Cardiac muscle cell (in vitro differentiated cells and primary cell): ENCODE data around the gene DIDO1. TPM values are rescaled to one million over a fixed set of nuclear protein-coding genes. Genes with fewer than 3 reads are reported as not detected.

ENCODE experiments used
- DNase-seq, 2 donors: peaks; one replicate each; pipeline versions ENCODE4 v3.0.0 to v3.0.0-alpha.2; 2010 to 2017; ENCODE audit warnings: low read depth in 1 of 2, low spot score in 1 of 2
- H3K27ac ChIP-seq: fragments of 200-600 bp; sonication (generic); 2 replicates; pipeline ENCODE4 v1.5.1; 2016
- H3K27me3 ChIP-seq: fragments of 200-600 bp; sonication (generic); 2 replicates; pipeline ENCODE4 v1.6.0; 2016; ENCODE audit warnings: control low read depth
- H3K36me3 ChIP-seq: fragments of 200-600 bp; sonication (generic); 2 replicates; pipeline ENCODE4 v1.5.1; 2016; ENCODE audit warnings: control low read depth
- H3K4me1 ChIP-seq: fragments of 200-600 bp; sonication (generic); 2 replicates; pipeline ENCODE4 v1.8.1; 2017; ENCODE audit warnings: low read depth, mild to moderate bottlenecking, mixed run types
- H3K4me3 ChIP-seq: fragments of 200-600 bp; sonication (generic); 2 replicates; pipeline ENCODE4 v1.5.1; 2016; ENCODE audit warnings: mild to moderate bottlenecking
- H3K9me3 ChIP-seq: fragments of 200-600 bp; sonication (generic); 2 replicates; pipeline ENCODE4 v1.5.1; 2017; ENCODE audit warnings: low read depth, mild to moderate bottlenecking, control low read depth
- polyA plus RNA-seq: library from polyadenylated mRNA; unstranded; fragments of >200 nt; fragmentation: Nextera tagmentation; extraction: Ambion mirVana; gene quantifications from 2 replicates; pipeline ENCODE4 v1.2.1, GENCODE V29; 2016
- total RNA-seq: library from RNA; depleted of rRNA; stranded (reverse); fragments of >200 nt; gene quantifications from 2 replicates; pipeline ENCODE4 v1.2.3, GENCODE V29; 2016
- TF ChIP-seq, protein P1 (sequence below): IDR thresholded peaks from 2 replicates; pipeline ENCODE4 v1.5.1; 2012; ENCODE audit warnings: low read depth, mild to moderate bottlenecking, low read length

The DIDO1 gene
- total and polyA plus RNA-seq, 2 experiments from 2014 or later: 28.3 to 69.2 TPM

DNA sequence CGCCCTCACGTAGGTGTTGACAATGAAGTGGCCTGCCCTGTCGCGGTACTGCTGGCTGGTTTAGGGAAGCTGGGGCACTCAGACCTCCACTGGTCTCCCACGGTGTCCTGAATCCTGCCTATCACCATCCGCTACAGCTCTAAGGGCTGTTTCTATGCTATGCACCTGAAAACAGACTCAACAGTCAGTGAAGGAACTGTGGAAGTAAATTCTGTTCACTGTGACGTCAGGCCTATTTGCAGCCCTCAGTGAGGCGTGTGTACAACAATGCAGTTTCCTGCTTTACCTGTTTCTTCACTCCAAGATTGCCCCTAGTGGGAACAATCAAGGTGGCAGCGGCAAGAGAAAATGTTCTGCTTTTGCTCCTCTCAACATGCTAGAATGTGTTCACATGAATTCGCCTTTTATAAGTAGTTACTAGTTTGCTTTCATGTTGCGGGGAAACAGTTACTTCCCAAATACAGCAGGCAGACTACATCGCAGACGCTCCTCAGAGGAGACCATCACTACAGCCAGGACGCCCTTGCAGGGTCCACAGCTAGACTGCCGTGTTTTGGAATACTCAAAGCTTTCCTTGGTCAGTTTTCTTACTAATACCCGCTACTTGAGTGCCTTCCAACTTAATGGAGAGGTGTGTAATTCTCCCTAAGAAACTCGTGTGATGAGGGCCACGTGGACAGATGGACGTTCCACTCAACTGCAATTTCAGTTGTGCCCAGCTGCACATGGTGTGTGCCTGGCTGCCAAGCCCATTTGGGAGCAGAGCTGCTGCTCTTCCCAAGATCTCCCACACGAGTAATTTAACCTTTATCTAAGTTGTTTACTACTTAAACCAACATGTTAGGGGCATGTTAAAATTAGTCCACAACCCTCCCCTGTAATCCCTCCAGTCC, 25.4 kb downstream of the DIDO1 start:
- Histone ChIP-seq H3K9me3 (no peaks in the 10 kb centered on the region), H3K36me3 (peaks cover 46% of the 10 kb centered on the region), H3K27ac (peak overlapping the region; percentile 77), H3K4me3 (no peak overlapping the region), H3K4me1 (no peaks in the 10 kb centered on the region), H3K27me3 (no peaks in the 10 kb centered on the region)
- no peak for DNase-seq
- TF ChIP-seq, protein P1, sequence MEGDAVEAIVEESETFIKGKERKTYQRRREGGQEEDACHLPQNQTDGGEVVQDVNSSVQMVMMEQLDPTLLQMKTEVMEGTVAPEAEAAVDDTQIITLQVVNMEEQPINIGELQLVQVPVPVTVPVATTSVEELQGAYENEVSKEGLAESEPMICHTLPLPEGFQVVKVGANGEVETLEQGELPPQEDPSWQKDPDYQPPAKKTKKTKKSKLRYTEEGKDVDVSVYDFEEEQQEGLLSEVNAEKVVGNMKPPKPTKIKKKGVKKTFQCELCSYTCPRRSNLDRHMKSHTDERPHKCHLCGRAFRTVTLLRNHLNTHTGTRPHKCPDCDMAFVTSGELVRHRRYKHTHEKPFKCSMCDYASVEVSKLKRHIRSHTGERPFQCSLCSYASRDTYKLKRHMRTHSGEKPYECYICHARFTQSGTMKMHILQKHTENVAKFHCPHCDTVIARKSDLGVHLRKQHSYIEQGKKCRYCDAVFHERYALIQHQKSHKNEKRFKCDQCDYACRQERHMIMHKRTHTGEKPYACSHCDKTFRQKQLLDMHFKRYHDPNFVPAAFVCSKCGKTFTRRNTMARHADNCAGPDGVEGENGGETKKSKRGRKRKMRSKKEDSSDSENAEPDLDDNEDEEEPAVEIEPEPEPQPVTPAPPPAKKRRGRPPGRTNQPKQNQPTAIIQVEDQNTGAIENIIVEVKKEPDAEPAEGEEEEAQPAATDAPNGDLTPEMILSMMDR: no peak

DNA sequence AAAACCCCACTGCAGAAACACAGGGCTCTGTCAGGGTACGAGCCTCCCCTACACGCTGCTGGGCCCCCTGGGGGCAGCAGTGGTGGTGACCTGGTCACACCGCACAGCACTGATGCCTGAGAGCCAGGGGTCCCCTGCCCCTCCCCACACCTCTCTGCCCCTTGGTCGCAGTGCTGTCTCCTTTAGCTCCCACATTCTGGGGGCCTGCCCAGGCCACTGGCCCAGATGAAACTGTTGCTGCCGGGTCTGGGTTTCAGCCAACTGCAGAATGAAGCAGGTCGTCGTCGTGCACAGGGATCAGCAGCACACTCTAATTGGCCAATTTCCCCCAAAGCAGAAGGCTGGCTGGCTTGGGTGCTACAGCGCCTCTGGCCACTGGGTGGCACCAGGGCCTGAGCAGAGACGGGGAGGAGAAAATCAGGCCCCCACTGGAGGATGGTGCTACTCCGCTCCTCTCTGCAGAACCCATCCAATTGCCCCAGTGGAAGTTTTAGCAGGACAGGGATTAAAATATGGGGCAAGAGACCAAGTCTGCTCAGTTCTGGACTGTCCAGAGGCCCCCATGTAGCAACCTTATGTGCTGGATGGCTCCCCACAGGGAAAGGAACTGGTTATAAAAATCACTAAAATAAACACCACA, 26.1 kb downstream of the DIDO1 start:
- DNase-seq: peak; percentile 83 to 85
- peaks cover 40% of the 10 kb centered on the region for H3K36me3 ChIP-seq
- H3K9me3 ChIP-seq: no peaks in the 10 kb centered on the region
- peak overlapping the region; percentile 77 for H3K27ac ChIP-seq
- H3K4me1 ChIP-seq: no peaks in the 10 kb centered on the region
- TF ChIP-seq, protein P1: peak; percentile 65
- H3K4me3 ChIP-seq: no peak overlapping the region
- no peaks in the 10 kb centered on the region for H3K27me3 ChIP-seq

DNA sequence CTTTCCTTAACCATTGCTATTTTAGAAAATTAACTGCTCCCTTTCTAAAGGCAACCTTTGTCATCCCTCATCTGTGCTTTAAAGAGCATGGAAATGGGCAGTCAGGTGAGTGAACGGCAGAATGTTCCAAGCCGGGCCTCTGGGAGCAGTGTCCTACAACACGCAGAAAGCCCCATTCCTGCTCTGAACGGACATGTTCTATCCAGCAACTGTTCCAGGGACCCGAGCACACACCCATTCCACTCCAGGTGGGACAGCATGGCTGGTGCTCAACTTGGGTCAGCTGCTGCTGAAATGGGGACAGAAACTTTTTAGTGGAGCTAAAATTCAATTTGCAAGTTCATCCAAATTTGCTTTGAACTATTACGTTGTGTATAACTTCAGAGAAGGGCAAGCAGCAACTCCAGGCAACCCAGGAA, 26.7 kb downstream of the DIDO1 start:
- H3K36me3 ChIP-seq: peaks cover 37% of the 10 kb centered on the region
- no peaks in the 10 kb centered on the region for H3K9me3 ChIP-seq
- peak overlapping the region; percentile 37 for H3K27ac ChIP-seq
- H3K27me3 ChIP-seq: no peaks in the 10 kb centered on the region
- TF ChIP-seq, protein P1: no peak
- no peaks in the 10 kb centered on the region for H3K4me1 ChIP-seq
- DNase-seq: peak; percentile 26 to 39
- no peak overlapping the region for H3K4me3 ChIP-seq

DNA sequence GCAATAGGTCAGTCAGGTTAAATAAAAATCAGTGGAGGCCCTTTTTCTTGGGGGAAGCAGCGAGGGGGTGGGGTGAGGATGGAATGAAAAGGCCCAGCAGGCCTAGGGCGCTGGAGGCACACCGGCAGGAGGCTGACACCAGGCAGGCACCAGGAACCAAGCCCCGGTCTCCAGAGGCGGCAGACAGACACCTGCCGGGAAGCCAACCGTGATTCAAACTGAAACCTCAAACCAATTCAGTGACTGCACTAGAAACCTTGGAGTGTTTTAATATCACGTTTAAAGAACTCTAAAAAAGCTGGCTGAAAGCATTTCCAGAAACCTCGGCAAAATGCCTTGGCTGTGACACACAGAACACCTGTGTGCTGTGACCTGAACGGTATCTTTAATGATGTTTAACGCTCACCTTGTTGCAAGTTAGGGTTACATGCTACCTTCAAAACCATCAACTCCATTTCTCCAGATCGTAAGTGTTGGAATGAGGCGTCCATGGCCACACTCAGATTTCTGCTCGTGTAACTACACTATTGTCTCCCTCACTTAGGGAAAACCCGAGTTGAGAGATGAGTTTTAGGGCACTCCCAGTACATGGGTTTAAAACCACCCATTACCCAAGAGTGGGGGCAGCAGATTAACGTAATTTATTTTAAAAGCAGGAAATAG, 27.2 kb downstream of the DIDO1 start:
- Histone ChIP-seq H3K27me3 (no peaks in the 10 kb centered on the region), H3K4me3 (no peak overlapping the region), H3K27ac (no peak overlapping the region), H3K36me3 (peaks cover 38% of the 10 kb centered on the region), H3K4me1 (no peaks in the 10 kb centered on the region), H3K9me3 (no peaks in the 10 kb centered on the region)
- TF ChIP-seq, protein P1: no peak
- DNase-seq: no peak

DNA sequence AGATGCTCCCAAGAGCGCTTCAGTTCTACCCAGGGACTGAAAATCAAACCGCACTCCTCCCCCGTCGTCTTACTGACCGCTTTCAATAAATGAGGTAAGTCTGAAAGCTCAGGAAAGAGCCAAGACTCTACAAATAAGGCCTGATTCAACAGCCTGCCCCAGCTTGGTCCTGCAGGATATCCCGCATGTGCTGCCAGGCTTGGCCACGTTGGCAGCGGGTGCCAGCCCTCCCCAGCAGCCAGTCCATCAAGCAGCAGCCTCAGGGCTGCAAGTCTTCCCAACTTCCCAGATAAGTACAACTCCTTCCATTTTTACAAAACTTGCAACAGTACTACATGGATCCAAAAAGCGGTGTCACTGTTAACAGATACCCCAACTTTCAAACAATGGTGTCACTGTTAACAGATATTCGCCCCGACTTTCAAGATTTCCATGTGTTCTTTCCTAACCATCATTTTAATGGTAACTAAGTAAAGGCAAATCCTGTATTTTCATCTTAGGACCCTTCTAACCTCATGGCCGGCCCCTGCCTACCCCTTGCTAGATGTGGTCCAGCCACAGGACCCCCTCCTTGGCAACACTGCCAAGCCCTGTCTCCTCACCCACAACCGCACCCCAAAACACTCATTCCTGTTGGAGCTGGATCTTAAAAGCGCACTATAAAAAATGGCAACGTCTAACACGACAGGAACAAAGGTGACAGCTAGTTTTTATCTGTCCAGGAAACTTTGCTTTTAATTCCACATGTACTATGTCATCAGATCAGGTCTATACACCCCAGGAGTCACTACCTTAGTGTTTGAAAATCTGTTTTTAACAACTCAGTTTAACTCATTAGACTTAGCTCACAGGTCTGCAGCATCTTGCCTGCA, 28.0 kb downstream of the DIDO1 start:
- Histone ChIP-seq H3K4me1 (no peaks in the 10 kb centered on the region), H3K36me3 (peaks cover 38% of the 10 kb centered on the region), H3K9me3 (no peaks in the 10 kb centered on the region), H3K27me3 (no peaks in the 10 kb centered on the region), H3K27ac (no peak overlapping the region), H3K4me3 (no peak overlapping the region)
- DNase-seq: no peak
- TF ChIP-seq, protein P1: no peak
